Measurements from ENCODE around the gene RIN1. TPM values are rescaled to one million over a fixed set of nuclear protein-coding genes. Genes with fewer than 3 reads are reported as not detected.

RIN1 gene
- total RNA-seq, 3 donors from 2014 or later (not counting 1 experiment from before 2014, with no cell fraction given), result 1.3 to 7.9 (median 2.5) TPM

DNA sequence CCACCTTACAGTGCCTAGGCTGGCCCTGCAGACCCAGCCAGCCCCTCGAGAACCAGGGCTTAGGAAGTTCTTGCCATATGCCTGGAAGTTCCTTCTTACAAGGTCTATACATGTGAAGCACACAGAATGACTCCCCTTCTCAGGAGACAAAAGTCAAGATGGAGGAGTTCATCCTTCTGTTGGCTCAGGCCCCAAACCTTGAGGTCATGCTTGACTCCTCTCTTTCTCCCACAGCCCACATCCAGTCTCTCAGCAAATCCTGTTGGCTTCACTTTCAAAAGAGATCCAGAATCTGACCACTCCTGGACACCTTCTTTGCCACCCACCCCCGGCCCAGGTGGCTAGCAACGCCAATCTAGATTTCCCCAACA is 17.6 kb downstream of the RIN1 start:
- H3K9me3 Mint-ChIP-seq, result no peaks in the 10 kb centered on the region
- DNase-seq (no peak), ATAC-seq (no peak)
- H3K36me3 ChIP-seq (ENCODE audit: control insufficient read depth, insufficient read depth, low read length), result no peaks in the 10 kb centered on the region
- H3K27me3 ChIP-seq (ENCODE audit: control insufficient read depth, insufficient read depth, low read length), result no peaks in the 10 kb centered on the region
- H3K36me3 Mint-ChIP-seq, result no peaks in the 10 kb centered on the region
- H3K4me1 Mint-ChIP-seq, result peaks cover 7 to 35% of the 10 kb centered on the region in 2 donors
- peak overlapping the region; percentile 28 for H3K4me3 Mint-ChIP-seq
- WGBS (ENCODE audit: insufficient coverage), result 67% methylated on average over 3 of the region's 3 CpGs
- no peak overlapping the region for H3K4me3 ChIP-seq (ENCODE audit: low read length)
- peaks cover 24 to 28% of the 10 kb centered on the region in 2 donors for H3K27me3 Mint-ChIP-seq (ENCODE audit: low read depth in 2 of 2)
- H3K9me3 ChIP-seq (ENCODE audit: control insufficient read depth, insufficient read depth, low read length), result no peaks in the 10 kb centered on the region
- TF ChIP-seq, protein P1, sequence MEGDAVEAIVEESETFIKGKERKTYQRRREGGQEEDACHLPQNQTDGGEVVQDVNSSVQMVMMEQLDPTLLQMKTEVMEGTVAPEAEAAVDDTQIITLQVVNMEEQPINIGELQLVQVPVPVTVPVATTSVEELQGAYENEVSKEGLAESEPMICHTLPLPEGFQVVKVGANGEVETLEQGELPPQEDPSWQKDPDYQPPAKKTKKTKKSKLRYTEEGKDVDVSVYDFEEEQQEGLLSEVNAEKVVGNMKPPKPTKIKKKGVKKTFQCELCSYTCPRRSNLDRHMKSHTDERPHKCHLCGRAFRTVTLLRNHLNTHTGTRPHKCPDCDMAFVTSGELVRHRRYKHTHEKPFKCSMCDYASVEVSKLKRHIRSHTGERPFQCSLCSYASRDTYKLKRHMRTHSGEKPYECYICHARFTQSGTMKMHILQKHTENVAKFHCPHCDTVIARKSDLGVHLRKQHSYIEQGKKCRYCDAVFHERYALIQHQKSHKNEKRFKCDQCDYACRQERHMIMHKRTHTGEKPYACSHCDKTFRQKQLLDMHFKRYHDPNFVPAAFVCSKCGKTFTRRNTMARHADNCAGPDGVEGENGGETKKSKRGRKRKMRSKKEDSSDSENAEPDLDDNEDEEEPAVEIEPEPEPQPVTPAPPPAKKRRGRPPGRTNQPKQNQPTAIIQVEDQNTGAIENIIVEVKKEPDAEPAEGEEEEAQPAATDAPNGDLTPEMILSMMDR (IDR thresholded peaks at IDR 0.05), result no peak
- peaks cover 26% of the 10 kb centered on the region for H3K4me1 ChIP-seq (ENCODE audit: control insufficient read depth, insufficient read depth, low read length)
- peak overlapping the region; percentile 65 for H3K27ac ChIP-seq (ENCODE audit: low read length)
- intact Hi-C loops (cut with micrococcal nuclease), result no loop called here
- H3K27ac Mint-ChIP-seq, result peak overlapping the region in 1 of 2 donors; percentile 36

DNA sequence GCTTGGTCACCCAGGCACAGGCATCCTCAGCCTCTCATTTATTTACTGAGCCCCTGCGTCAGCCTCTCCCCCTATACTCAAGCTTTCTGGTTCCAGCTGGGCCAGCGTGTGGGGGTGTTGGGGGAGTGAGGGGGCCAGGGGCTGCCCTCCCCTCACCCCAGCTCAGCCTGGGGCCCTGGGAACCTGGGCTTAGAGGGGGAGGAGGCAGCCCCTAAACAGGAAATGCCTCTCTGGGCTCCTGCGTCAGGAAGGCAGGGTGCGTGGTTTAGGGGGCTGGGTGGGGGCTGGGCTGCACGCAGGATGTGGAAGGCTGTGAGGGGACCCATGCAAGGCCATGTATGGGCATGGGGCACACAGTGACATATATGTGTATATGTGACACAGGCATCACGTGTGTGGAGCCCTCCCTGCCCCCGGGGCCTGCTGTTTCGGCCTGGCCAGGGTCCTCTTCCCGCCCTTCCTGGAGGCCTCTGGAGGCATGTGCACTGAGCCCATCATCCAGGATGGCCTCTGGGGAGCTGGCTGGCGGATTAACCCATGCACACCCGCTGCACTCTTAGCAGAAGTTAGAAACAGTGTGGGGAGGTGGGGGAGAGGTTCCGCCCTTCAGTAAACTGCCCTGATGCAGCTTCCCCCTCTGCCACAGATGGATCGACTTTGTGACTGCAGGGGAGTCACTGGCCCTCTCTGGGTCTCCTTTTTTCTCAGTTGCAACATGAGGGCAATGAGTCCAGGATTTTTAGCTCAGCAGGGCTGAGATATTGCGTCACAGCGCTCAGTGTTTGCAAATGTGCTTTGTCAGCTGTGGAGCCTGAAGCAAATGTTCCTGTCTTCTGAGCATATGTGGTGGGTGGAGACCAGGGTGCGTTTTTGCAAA is 18.3 kb downstream of the RIN1 start:
- ATAC-seq (peak; percentile 81 to 86 (median 84)), DNase-seq (peak in 1 of 2 donors; percentile 90)
- peaks cover 32% of the 10 kb centered on the region for H3K4me1 ChIP-seq (ENCODE audit: control insufficient read depth, insufficient read depth, low read length)
- no peaks in the 10 kb centered on the region for H3K9me3 ChIP-seq (ENCODE audit: control insufficient read depth, insufficient read depth, low read length)
- H3K27me3 Mint-ChIP-seq (ENCODE audit: low read depth in 2 of 2), result peaks cover 24 to 28% of the 10 kb centered on the region in 2 donors
- intact Hi-C loops (cut with micrococcal nuclease), result no loop called here
- peaks cover 7 to 30% of the 10 kb centered on the region in 2 donors for H3K4me1 Mint-ChIP-seq
- no peaks in the 10 kb centered on the region for H3K9me3 Mint-ChIP-seq
- H3K4me3 ChIP-seq (ENCODE audit: low read length), result no peak overlapping the region
- peak overlapping the region; percentile 52 for H3K4me3 Mint-ChIP-seq
- H3K36me3 ChIP-seq (ENCODE audit: control insufficient read depth, insufficient read depth, low read length), result no peaks in the 10 kb centered on the region
- 29% methylated on average over 14 of the region's 16 CpGs for WGBS (ENCODE audit: insufficient coverage)
- peak overlapping the region; percentile 67 for H3K27ac ChIP-seq (ENCODE audit: low read length)
- TF ChIP-seq, protein P1 (IDR thresholded peaks at IDR 0.05), result no peak
- no peaks in the 10 kb centered on the region for H3K36me3 Mint-ChIP-seq
- peak overlapping the region; percentile 36 to 53 for H3K27ac Mint-ChIP-seq
- H3K27me3 ChIP-seq (ENCODE audit: control insufficient read depth, insufficient read depth, low read length), result no peaks in the 10 kb centered on the region

DNA sequence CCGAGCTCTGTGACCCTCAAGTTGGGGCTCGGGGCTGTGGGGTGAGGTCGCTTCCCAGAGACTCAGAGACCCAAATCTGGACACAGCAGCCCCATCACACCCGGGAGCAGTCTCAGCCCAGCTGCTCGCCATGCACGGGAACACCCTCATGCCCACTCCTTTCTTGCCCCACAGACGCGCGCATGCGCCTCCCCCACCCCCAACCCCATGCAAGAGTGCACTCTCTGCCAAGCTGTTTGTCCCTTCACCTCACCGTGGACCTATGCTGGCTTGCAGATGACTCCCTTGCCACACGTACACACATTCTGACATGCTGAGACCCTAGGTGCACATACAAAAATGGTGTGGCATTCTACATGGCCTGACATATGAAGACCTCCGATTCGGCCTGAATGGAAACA is 18.9 kb downstream of the RIN1 start:
- intact Hi-C loops (cut with micrococcal nuclease), result no loop called here

More for the DNA sequence above, 18.9 kb downstream of the RIN1 start:
- no peaks in the 10 kb centered on the region for H3K9me3 ChIP-seq (ENCODE audit: control insufficient read depth, insufficient read depth, low read length)
- H3K27me3 Mint-ChIP-seq (ENCODE audit: low read depth in 2 of 2), result peaks cover 24 to 28% of the 10 kb centered on the region in 2 donors
- no peaks in the 10 kb centered on the region for H3K27me3 ChIP-seq (ENCODE audit: control insufficient read depth, insufficient read depth, low read length)
- no peaks in the 10 kb centered on the region for H3K9me3 Mint-ChIP-seq
- no peaks in the 10 kb centered on the region for H3K36me3 Mint-ChIP-seq
- WGBS (ENCODE audit: insufficient coverage), result 13% methylated on average over 14 of the region's 14 CpGs
- TF ChIP-seq, protein P1 (IDR thresholded peaks at IDR 0.05), result no peak
- peak overlapping the region; percentile 67 for H3K27ac ChIP-seq (ENCODE audit: low read length)
- peaks cover 9 to 34% of the 10 kb centered on the region in 2 donors for H3K4me1 Mint-ChIP-seq
- ATAC-seq (no peak), DNase-seq (peak in 1 of 2 donors; percentile 75)
- H3K27ac Mint-ChIP-seq, result peak overlapping the region; percentile 36 to 53
- no peaks in the 10 kb centered on the region for H3K36me3 ChIP-seq (ENCODE audit: control insufficient read depth, insufficient read depth, low read length)
- H3K4me3 ChIP-seq (ENCODE audit: low read length), result no peak overlapping the region
- peaks cover 38% of the 10 kb centered on the region for H3K4me1 ChIP-seq (ENCODE audit: control insufficient read depth, insufficient read depth, low read length)
- peak overlapping the region; percentile 52 for H3K4me3 Mint-ChIP-seq
